A673 (cell line): ENCODE data around the gene NAB2.

Source experiments
- CTCF ChIP-seq: fragments of 300-800, 200-600 bp; sonication (generic); conservative IDR thresholded peaks from 2 replicates; pipeline ENCODE4 v1.5.1; 2017; ENCODE audit warnings: low read depth, mild to moderate bottlenecking, antibody characterized with exemption, low read length, moderate library complexity, mixed read lengths
- EZH2 ChIP-seq: fragments of 200-600 bp; sonication (generic); IDR thresholded peaks from 2 replicates; pipeline ENCODE4 v1.6.1; 2017; ENCODE audit warnings: borderline replicate concordance, low read depth, mild to moderate bottlenecking, mixed read lengths, antibody characterized with exemption, low read length; ENCODE audit not compliant: poor library complexity, severe bottlenecking

- TF ChIP-seq CTCF, result no peak
- no peak for TF ChIP-seq EZH2
Measured at GRCh38 chr12:57130941-57131340, 42.0 kb downstream of the NAB2 start.
